Globus pallidus (tissue), 1 donor: ENCODE results near the gene NPC1.
"Not testable (repeated sequence)": the region's sequence is repeated elsewhere in the genome, so short reads cannot be mapped to it uniquely, and the experiment has no call there.

Experiments used
- DNase-seq: peaks from one replicate; pipeline ENCODE4 v3.0.0-alpha.2; 2015; ENCODE audit warnings: low spot score

NPC1 gene

GRCh38 chr18:23586249-23587196, at the start of gene NPC1:
Gene NPC1 (minus strand): TSS chr18:23586506. CDS start chr18:23586343, 163 bp downstream.
- peak; percentile 91 for DNase-seq

GRCh38 chr18:23636071-23636399, 49.7 kb upstream of the NPC1 start:
- DNase-seq = no peak

DNA sequence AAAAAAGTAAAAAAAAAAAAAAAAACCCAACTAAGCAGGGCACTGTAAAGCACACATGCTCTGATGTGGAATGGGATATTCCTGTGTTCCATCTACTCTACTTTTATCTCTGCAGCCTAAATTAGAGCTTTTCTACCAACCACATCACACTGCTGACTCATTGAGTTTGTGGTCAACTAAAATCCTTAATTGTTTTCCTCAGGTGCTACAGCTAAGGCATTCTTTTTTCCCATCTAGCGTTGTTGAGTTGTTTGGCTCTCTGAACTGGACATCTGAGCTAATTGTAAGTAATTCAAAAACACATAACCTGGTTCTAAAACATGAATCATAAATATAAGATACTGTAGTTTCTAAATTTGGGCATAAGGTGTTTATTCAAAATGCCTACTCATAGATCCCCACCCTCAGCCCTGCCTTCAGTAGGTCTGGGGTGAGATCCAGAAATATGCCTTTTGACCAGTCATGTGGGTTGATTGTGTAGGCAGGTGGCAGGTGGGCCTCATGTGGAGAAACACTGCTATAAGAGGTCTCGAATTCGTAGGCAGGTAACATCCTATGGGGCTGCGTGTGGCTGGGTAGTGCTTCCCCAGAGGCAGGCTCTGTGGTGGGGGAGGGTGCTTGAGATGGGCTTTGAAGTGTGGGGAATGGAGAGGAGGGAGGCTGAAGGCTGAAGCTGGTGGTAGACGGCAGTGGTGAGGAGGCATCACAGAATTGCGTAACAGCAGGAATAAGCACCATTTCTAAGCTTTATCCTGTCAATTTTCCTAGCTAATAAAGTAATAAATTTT, 49.2 kb upstream of the NPC1 start:
- no peak for DNase-seq

GRCh38 chr18:23634692-23635091, 48.4 kb upstream of the NPC1 start:
- DNase-seq = no peak

DNA sequence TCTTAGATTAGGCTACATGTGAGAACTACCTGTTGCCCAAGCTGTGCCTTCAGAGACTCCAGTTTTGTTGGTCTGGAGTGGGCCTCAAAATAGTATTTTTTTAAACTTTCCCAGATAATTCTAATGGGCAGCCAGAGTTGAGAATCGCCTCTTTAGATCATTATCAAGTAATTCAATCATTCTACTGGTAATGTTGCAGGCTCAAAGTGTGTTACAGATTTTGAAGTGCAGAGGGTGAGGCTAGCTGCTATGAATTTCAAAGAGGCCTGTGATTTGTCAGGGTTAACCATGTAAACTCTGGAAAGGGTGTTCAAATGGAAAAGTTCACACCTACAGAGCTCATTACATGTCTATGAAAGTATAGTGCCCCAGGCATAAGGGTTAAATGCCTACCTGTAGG, 46.3 kb upstream of the NPC1 start:
- no peak for DNase-seq

GRCh38 chr18:23631746-23632145, 45.4 kb upstream of the NPC1 start:
- no peak for DNase-seq

DNA sequence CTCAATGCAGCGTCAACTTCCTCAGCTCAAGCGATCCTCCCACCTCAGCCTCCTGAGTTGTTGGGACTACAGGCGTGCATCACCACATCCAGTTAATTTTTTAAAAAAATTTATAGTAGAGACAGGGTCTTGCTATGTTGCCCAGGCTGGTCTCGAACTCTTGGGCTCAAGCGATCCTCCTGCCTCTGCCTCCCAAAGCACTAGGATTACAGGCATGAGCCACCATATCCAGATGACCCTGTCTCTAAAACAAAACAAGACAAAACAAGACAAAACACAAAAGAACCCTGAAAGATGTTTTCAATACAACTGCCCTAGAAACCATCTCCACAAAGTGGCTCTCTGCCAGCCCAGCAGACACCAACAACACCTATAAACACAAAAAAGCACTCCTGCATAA, 45.0 kb upstream of the NPC1 start:
- DNase-seq = no peak

DNA sequence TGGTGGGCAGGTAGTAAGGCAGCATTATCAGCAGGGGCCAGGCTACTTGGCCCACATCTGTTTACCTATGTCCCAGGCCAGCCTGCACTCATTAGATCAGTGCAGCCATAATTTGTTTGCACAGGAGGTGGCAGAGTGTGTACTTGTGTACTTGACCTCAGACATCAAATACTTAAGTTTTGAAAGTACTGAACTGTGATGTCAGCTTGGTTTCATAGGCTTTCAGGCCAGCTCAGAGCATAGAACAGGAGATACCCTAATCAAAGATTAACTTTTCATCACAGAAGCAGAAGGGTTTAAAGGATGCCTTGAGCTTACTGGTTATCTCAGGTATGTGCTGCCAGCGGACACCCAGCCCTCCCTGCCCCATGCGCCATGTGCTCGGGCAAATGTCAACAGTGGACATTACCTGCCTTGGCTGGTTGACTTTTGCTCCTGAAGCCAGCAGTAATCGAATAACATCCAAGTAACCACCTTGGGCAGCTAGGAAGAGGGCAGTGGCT, 43.2 kb upstream of the NPC1 start:
- no peak for DNase-seq

DNA sequence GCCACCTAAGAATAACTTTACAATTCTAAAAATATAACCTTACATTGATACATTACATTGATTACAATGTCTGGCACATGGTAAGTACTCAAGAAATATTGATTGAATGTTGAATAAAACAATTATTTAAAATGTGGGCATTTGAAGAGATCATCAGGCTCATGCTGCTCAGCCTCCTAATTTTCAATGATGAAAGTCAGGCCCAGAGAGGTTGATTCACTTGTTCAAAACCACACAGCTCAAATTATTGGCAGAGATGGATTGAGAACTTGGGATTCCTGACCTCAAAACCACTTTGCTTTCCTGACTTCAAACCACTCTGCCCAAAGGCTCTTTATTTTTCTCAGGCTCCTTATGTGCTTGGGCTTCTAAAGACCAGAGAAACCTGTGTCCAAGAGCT, 41.7 kb upstream of the NPC1 start:
- no peak for DNase-seq

DNA sequence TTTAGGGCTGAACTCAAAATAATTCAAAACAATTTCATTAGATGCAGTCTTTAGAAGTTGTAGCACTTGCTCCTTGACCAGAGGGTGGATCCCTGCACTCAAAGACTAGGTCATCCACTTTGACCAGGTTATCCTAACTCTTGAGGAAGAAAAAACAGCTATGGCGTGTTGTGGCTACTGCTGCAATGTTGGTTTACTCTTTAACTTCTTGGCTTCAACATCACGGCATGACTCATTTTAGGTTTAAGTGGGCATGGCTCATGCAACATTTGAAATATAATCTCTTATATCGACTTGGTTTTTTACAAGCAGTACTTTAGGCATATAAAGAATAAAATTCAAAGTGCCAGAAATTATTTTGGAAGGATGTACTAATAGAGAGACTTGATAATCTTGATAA, 41.0 kb upstream of the NPC1 start:
- DNase-seq = no peak

DNA sequence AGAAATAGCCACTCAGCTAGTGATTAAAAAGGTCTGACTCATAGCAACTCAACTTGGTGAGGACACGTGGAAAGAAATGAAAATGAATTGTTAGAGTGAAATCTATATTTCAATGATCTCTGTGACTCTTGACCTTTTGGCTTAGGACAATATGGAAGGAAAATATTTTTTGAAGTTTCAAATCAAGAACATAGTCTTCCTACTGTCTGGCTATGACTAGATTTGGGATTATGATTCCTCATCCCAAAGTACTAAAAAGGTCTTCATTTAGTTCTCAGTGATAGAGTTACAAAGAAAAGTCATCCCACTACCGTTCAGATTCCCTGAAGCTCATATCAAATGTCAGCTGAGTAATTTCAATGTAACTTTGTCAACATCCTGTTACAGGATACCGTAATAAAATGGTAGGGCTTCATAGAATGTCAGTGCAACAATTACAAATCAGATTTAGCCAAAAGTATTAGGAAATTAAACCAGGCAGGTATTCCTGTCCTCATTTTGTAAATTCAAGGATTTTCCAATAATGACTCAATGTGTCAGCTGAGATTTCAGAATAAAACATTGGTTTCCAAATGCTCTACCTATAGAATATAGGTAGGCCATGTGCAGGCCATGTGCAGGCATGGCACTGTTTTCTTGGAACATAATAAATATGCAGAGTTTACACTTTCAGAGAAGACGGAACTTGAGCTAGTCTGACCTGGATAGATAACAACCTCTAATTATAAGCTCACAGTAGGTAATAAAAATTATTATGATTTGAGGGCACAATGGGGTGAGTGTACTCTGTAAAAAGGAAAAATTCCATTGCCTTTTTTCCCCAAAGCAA, 40.4 kb upstream of the NPC1 start:
- no peak for DNase-seq

DNA sequence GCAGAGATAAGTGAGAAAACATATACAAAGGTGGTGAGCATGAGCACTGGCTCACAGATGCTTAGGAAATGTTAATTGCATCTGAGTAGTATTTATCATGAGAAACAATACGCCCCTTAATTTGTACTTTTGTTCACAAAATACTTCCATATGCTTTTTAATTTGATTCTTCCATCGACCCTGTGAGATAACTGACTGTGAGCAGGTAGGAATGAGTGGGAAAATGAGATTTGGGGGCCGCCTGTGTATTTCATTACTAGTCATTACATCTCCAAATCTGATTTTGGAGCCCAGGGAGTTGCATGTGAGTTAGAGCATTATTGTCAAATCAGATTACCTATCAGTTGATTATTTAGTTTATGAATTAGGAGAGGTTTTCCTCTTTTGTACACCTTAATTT, 36.7 kb upstream of the NPC1 start:
- DNase-seq = no peak

GRCh38 chr18:23619388-23619881, 33.1 kb upstream of the NPC1 start:
- DNase-seq = no peak

DNA sequence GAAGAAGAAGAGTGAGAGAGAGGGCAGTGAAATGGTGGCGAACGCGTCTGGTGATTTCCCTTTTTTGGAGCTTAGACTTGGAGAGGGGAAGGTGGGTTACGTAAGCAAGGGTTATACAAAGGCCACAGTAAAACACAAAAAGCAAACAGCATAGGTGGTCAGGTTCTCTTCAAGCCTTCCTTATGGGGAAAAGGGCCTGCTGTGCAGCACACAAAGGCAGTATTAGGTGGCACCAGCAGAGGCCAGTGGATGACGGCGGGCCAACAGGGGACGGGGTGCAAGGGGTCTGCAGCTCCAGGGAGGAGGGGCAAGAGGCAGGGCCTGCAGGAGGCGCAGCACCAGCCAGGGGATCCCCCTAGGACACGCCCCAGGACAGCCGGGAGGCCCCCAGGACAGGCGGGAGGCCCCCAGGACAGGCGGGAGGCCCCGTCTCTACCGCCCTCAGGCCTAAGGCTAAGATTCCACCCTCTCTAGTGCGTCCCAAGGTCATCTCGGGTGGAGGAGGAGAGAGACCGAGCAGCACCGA, 32.6 kb upstream of the NPC1 start:
- DNase-seq = no peak

DNA sequence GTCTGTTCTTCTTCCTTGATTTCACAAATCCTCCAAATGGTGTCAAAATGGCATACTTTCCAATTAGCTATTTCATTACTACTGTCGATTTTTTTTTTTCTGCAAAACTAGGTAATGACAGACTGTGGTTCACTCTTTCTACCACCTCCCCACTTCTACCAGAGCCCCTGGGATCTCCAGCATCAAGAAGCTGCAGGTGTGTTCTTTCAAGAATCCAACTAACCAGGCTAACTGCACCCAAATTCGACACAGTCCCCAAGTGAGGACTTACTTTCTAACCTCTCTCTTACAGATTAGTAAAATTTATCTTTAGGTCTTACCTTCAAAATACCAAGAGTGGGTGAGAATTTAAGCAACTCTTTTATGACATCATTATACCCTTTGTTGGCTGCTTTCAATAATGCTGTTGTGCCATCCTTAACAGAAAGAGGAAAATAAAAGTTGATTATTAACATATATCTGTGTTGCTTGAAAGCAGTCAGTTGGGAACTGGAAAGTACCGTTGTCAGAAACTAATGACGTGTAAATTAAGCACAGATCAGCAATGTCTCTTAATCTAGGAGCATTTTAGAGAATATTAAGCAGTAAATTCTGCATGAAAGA, 31.2 kb upstream of the NPC1 start:
- DNase-seq = no peak

DNA sequence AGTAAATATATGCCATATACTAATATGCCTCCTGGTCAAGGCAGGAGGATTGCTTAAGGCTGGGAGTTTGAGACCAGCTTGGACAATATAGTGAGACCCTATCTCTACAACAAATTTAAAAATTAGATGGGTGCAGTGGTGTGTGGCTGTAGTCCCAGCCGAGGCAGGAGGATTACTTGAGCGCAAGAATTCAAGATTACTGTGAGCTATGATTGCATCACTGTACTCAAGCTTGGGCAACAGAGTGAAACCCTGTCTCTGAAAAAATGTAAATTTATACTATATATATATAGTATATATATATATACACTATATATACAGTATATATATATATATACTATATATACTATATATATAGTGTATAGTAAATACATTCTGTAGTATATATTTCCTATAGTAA, 30.0 kb upstream of the NPC1 start:
- no peak for DNase-seq

- no peak for DNase-seq
These were observed 28.6 kb upstream of the NPC1 start for GRCh38 chr18:23614891-23615290.

GRCh38 chr18:23614413-23614812, 28.1 kb upstream of the NPC1 start:
- DNase-seq = no peak

DNA sequence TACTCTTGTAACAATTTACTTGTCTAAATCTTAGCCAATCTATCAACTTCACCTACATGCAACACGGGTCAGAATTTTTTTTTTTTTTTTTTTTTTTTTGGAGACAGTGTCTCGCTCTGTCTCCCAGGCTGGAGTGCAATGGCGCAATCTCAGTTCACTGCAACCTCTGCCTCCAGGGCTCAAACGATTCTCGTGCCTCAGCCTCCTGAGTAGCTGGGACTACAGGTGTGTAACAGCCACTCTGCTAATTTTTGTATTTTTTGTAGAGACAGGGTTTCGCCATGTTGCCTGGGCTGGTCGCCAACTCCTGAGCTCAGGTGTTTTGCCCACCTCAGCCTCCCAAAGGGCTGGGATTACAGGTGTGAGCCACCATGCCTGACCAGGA, 26.8 kb upstream of the NPC1 start:
- DNase-seq = not testable (repeated sequence)

GRCh38 chr18:23612434-23613090, 26.3 kb upstream of the NPC1 start:
- no peak for DNase-seq
